ENCODE results near the gene GLP1R.

Gene GLP1R

DNA sequence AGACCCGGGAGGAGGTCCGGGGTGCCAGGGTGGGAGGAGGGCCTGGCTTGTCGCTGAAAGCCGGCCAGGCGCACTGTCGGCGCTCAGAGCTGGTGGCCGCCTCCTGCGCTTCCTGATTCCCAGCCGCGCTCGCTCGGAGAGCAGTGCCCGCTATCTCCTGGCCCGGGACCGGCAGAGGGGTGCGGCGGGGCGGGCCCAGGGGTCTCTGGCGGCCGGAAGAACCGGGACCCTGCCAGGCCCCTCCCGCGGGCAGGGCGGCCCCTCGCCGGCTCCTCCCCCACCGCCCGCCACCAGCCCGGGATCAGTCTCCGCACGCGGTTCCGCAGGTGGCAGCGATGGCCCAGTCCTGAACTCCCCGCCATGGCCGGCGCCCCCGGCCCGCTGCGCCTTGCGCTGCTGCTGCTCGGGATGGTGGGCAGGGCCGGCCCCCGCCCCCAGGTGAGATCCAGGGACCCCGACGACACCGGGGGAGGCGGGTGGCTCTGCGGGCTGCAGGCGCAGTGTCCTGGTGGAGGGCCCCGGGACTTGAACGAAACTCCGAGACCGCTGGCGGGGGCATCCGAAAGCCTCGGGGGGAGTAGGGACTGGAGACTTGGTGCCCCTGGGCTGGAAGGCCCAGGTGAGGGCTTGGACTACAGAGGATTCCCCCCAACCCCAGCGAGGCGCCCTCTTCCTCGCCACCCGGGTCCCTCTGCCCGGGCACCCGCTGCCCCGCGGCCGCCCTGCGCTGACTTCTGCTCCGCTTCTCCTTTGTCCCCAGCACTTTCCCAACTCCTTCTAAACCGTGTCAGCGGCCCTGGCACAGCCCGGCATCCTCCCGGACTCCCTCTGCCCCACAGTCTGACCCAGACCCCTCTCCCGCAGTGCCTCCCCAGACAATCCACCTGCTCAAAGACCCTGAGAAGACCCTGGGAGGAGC is at the start of gene GLP1R:
Gene GLP1R, plus strand, starts transcription at position 301 of the 919 bp plus-strand sequence. Its CDS starts 60 bp downstream, at position 361.
- peak; percentile 44 for DNase-seq
- Mint-ChIP-seq H3K4me1 (peaks cover 32% of the 10 kb centered on the region), H3K4me3 (peak within 1 kb of the TSS; percentile 77), H3K9me3 (no peaks in the 10 kb centered on the region), H3K27me3 (peaks cover 39% of the 10 kb centered on the region), H3K36me3 (ENCODE audit: low read depth) (peaks cover 2% of the 10 kb centered on the region), H3K27ac (peak within 1 kb of the TSS; percentile 62)
- peak; percentile 24 for ATAC-seq

DNA sequence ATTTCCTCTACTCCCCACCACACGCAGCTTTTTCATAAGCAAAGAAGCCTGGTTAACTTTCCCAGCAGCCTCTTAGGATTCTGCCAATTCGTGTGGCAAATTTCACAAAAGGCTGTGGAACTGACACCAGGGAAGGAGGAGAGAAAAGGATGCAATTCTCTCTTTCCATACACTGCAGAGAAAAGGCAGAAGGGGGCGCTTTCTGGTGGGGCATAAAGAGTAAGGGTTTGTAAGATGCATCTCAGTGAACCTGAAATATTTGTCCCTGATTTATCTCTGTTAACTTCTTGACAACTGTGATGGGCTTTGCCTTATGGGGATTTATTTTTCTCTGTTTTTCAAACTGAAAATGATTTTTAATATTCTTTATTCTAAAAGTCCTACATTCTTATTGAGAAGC is 45.5 kb upstream of the GLP1R start:
- no peak overlapping the region for H3K4me3 Mint-ChIP-seq
- no peak for ATAC-seq
- no peaks in the 10 kb centered on the region for H3K4me1 Mint-ChIP-seq
- no peak overlapping the region for H3K27ac Mint-ChIP-seq
- H3K36me3 Mint-ChIP-seq (ENCODE audit: low read depth), result no peaks in the 10 kb centered on the region
- DNase-seq, result peak; percentile 19
- peaks cover 44% of the 10 kb centered on the region for H3K27me3 Mint-ChIP-seq
- no peaks in the 10 kb centered on the region for H3K9me3 Mint-ChIP-seq

DNA sequence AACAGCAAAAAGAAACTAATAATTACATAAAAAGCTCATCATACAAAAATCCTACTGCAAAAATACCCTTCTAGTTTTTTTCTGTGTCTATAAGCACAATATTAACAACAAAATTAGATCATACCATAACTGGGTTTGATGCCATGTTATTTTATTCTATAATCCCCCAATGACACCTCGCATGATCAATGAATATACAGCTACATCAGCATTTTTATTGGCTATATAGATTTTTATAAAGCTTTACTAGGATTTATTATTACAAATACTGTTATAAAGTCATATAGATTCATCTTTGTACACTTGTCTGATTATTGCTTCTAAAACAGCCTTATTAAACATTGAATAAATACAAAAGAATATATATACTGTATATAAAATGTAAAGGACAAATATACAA is 45.1 kb upstream of the GLP1R start:
- no peak overlapping the region for H3K27ac Mint-ChIP-seq
- DNase-seq, result no peak
- peaks cover 47% of the 10 kb centered on the region for H3K27me3 Mint-ChIP-seq
- no peaks in the 10 kb centered on the region for H3K9me3 Mint-ChIP-seq
- no peaks in the 10 kb centered on the region for H3K36me3 Mint-ChIP-seq (ENCODE audit: low read depth)
- no peak for ATAC-seq
- no peaks in the 10 kb centered on the region for H3K4me1 Mint-ChIP-seq
- no peak overlapping the region for H3K4me3 Mint-ChIP-seq

DNA sequence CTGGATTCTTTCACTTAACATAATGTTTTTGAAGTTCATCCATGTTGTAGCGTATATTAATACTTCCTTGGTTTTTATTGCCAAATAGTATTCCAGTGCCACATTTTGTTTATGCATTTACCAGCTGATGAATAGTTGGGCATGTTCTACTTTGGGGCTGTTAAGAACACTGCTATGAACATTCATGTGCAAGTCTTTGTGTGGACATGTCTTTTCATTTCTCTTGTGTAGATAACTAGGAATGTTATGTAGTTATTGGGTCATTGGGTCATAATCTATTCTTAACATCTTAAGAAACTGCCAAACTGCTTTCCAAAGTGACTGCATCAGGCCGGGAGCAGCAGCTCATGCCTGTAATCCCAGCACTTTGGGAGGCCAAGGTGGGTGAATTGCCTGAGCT is 43.8 kb upstream of the GLP1R start:
- Mint-ChIP-seq H3K27ac (no peak overlapping the region), H3K36me3 (ENCODE audit: low read depth) (no peaks in the 10 kb centered on the region), H3K4me1 (no peaks in the 10 kb centered on the region), H3K27me3 (peaks cover 51% of the 10 kb centered on the region), H3K9me3 (no peaks in the 10 kb centered on the region), H3K4me3 (no peak overlapping the region)
- ATAC-seq (no peak), DNase-seq (no peak)

DNA sequence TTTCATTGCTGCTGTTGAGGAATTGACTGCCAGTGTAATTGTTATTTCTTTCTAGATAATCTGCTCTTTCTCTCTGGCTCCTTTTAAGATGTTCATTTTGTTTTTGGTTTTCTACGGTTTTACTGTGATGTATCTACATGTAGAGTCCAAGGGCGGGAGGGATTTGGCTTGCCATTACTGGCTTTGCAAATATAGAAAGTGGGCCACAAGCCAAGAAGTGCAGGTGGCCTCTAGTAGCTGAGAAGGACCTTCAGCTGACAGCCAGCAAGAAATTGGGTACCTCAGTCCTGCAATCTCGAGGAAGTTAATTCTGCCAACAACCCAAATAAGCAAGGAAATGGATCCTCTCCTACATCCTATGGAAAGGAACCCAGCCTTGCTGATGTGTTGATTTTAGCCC is 42.8 kb upstream of the GLP1R start:
- H3K27ac Mint-ChIP-seq, result no peak overlapping the region
- H3K27me3 Mint-ChIP-seq, result peaks cover 46% of the 10 kb centered on the region

GRCh38 chr6:39007575-39007974 is 41.0 kb upstream of the GLP1R start:
- no peak for ATAC-seq
- peaks cover 43% of the 10 kb centered on the region for H3K27me3 Mint-ChIP-seq
- DNase-seq, result no peak
- H3K27ac Mint-ChIP-seq, result no peak overlapping the region
- H3K4me3 Mint-ChIP-seq, result no peak overlapping the region
- no peaks in the 10 kb centered on the region for H3K9me3 Mint-ChIP-seq
- H3K36me3 Mint-ChIP-seq (ENCODE audit: low read depth), result no peaks in the 10 kb centered on the region
- H3K4me1 Mint-ChIP-seq, result no peaks in the 10 kb centered on the region

More for the DNA sequence above, 42.8 kb upstream of the GLP1R start:
- ATAC-seq (no peak), DNase-seq (no peak)
- Mint-ChIP-seq H3K9me3 (no peaks in the 10 kb centered on the region), H3K4me3 (no peak overlapping the region), H3K36me3 (ENCODE audit: low read depth) (no peaks in the 10 kb centered on the region), H3K4me1 (no peaks in the 10 kb centered on the region)

DNA sequence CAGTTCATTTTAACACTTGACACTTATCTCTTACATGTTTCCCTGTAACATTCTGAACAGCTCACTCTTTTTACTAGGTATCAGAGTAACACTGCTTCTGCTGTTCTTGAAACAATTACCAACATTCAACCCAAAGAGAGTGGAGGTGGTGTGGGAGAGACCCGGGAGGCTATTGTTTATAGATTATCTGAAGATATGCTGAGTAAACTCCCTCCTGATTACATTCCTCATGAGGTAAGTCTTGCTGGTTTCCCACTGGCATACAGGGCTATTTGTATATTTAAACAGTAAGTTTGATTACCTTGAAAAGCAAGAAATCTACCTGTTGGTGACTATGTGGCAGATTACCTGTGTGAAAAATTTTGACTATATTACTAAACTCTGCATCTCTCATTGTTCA is 39.8 kb upstream of the GLP1R start:
- Mint-ChIP-seq H3K27me3 (peaks cover 45% of the 10 kb centered on the region), H3K4me1 (no peaks in the 10 kb centered on the region), H3K9me3 (no peaks in the 10 kb centered on the region), H3K27ac (no peak overlapping the region), H3K36me3 (ENCODE audit: low read depth) (no peaks in the 10 kb centered on the region), H3K4me3 (no peak overlapping the region)
- no peak for DNase-seq
- ATAC-seq, result no peak

DNA sequence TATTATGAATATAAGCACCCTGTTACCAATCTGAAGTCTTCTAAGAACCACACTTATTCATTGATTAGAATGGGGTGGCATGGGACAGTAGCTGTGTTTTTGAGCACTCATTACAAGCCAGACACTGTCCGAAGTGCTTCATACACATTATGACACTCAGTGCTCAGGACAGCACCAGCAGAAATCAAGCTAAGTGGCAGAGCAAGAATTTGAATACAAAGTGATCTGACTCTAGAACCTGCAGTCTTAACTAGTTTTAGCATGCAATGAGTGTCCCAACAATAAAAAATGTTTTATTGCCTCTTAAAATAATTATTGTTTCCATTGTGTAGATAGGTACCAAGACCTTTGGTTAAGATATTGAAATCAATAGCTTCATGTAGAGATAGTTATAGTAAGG is 39.1 kb upstream of the GLP1R start:
- no peaks in the 10 kb centered on the region for H3K36me3 Mint-ChIP-seq (ENCODE audit: low read depth)
- no peaks in the 10 kb centered on the region for H3K4me1 Mint-ChIP-seq
- H3K27me3 Mint-ChIP-seq, result peaks cover 44% of the 10 kb centered on the region
- ATAC-seq (no peak), DNase-seq (no peak)
- no peaks in the 10 kb centered on the region for H3K9me3 Mint-ChIP-seq
- no peak overlapping the region for H3K4me3 Mint-ChIP-seq
- no peak overlapping the region for H3K27ac Mint-ChIP-seq

- Mint-ChIP-seq H3K4me3 (no peak overlapping the region), H3K27me3 (peaks cover 10% of the 10 kb centered on the region), H3K27ac (no peak overlapping the region), H3K36me3 (ENCODE audit: low read depth) (no peaks in the 10 kb centered on the region), H3K9me3 (no peaks in the 10 kb centered on the region), H3K4me1 (no peaks in the 10 kb centered on the region)
- ATAC-seq (no peak), DNase-seq (no peak)
Measured at GRCh38 chr6:39016839-39017546, 31.6 kb upstream of the GLP1R start.

GRCh38 chr6:39017547-39017880 is 31.1 kb upstream of the GLP1R start:
- peaks cover 8% of the 10 kb centered on the region for H3K27me3 Mint-ChIP-seq

GRCh38 chr6:39018103-39018502 is 30.5 kb upstream of the GLP1R start:
- no peak overlapping the region for H3K4me3 Mint-ChIP-seq
- no peak overlapping the region for H3K27ac Mint-ChIP-seq
- H3K4me1 Mint-ChIP-seq, result no peaks in the 10 kb centered on the region

More at GRCh38 chr6:39017547-39017880, 31.1 kb upstream of the GLP1R start:
- H3K4me1 Mint-ChIP-seq, result no peaks in the 10 kb centered on the region
- H3K27ac Mint-ChIP-seq, result no peak overlapping the region
- DNase-seq (no peak), ATAC-seq (no peak)
- no peaks in the 10 kb centered on the region for H3K9me3 Mint-ChIP-seq
- H3K36me3 Mint-ChIP-seq (ENCODE audit: low read depth), result no peaks in the 10 kb centered on the region
- no peak overlapping the region for H3K4me3 Mint-ChIP-seq

GRCh38 chr6:39020136-39020535 is 28.4 kb upstream of the GLP1R start:
- no peaks in the 10 kb centered on the region for H3K36me3 Mint-ChIP-seq (ENCODE audit: low read depth)
- no peaks in the 10 kb centered on the region for H3K4me1 Mint-ChIP-seq
- no peaks in the 10 kb centered on the region for H3K9me3 Mint-ChIP-seq
- no peak overlapping the region for H3K4me3 Mint-ChIP-seq
- DNase-seq, result no peak
- ATAC-seq, result no peak
- no peak overlapping the region for H3K27ac Mint-ChIP-seq
- H3K27me3 Mint-ChIP-seq, result peaks cover 6% of the 10 kb centered on the region

More at GRCh38 chr6:39018103-39018502, 30.5 kb upstream of the GLP1R start:
- no peak for DNase-seq
- no peaks in the 10 kb centered on the region for H3K36me3 Mint-ChIP-seq (ENCODE audit: low read depth)
- no peak for ATAC-seq
- H3K27me3 Mint-ChIP-seq, result peaks cover 8% of the 10 kb centered on the region
- no peaks in the 10 kb centered on the region for H3K9me3 Mint-ChIP-seq

- Mint-ChIP-seq H3K9me3 (no peaks in the 10 kb centered on the region), H3K27ac (no peak overlapping the region), H3K4me1 (no peaks in the 10 kb centered on the region), H3K27me3 (peaks cover 6% of the 10 kb centered on the region), H3K36me3 (ENCODE audit: low read depth) (no peaks in the 10 kb centered on the region), H3K4me3 (no peak overlapping the region)
- ATAC-seq, result no peak
- DNase-seq, result no peak
Measured at GRCh38 chr6:39021041-39021440, 27.5 kb upstream of the GLP1R start.

GRCh38 chr6:39021779-39022178 is 26.8 kb upstream of the GLP1R start:
- ATAC-seq, result no peak
- H3K4me3 Mint-ChIP-seq, result no peak overlapping the region

GRCh38 chr6:39026175-39026574 is 22.4 kb upstream of the GLP1R start:
- Mint-ChIP-seq H3K36me3 (ENCODE audit: low read depth) (no peaks in the 10 kb centered on the region), H3K4me3 (no peak overlapping the region), H3K27ac (no peak overlapping the region), H3K4me1 (no peaks in the 10 kb centered on the region), H3K27me3 (peaks cover 34% of the 10 kb centered on the region), H3K9me3 (no peaks in the 10 kb centered on the region)
- no peak for DNase-seq
- ATAC-seq, result no peak

More at GRCh38 chr6:39021779-39022178, 26.8 kb upstream of the GLP1R start:
- H3K27ac Mint-ChIP-seq, result no peak overlapping the region
- H3K4me1 Mint-ChIP-seq, result no peaks in the 10 kb centered on the region
- peaks cover 13% of the 10 kb centered on the region for H3K27me3 Mint-ChIP-seq
- no peaks in the 10 kb centered on the region for H3K36me3 Mint-ChIP-seq (ENCODE audit: low read depth)
- no peaks in the 10 kb centered on the region for H3K9me3 Mint-ChIP-seq
- DNase-seq, result no peak
